ENCODE results near the gene IWS1.
A peak's percentile ranks its signal among the peaks of the same experiment; 100 is the strongest.
"Not testable (repeated sequence)": the region's sequence is repeated elsewhere in the genome, so short reads cannot be mapped to it uniquely, and the experiment has no call there.

IWS1 gene

GRCh38 chr2:127526132-127527000 lies at the start of gene IWS1:
Gene IWS1, minus strand, starts transcription at chr2:127526489. Its CDS starts 281 bp downstream, at chr2:127526208.
- peak; percentile 91 to 92 for ATAC-seq

- ATAC-seq = no peak
Observed at GRCh38 chr2:127575941-127576432, 49.7 kb upstream of the IWS1 start.

- no peak for ATAC-seq
Observed at GRCh38 chr2:127575185-127575765, 49.0 kb upstream of the IWS1 start.

- no peak for ATAC-seq
Observed at GRCh38 chr2:127574656-127575055, 48.4 kb upstream of the IWS1 start.

GRCh38 chr2:127573771-127574170 lies 47.5 kb upstream of the IWS1 start:
- ATAC-seq = no peak

- no peak for ATAC-seq
Observed at GRCh38 chr2:127573298-127573697, 47.0 kb upstream of the IWS1 start.

DNA sequence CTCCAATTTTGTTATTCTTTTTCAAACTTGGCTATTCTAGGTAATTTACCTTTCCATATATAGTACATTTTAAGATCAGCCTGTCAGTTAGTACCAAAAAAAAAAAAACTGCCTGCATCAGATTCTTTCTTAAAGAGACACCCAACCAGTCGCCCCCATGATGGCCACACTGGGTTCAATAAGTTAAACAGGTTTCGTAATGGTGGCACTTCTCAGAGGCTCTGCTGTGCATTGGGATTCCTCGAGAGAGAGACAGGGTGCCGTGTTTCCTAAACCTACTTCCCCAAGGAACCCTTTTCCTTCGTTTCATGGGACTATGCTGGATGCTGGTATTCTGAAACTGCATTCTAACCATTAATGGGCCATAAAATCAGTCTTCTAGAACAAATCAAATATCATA lies 46.6 kb upstream of the IWS1 start:
- no peak for ATAC-seq

DNA sequence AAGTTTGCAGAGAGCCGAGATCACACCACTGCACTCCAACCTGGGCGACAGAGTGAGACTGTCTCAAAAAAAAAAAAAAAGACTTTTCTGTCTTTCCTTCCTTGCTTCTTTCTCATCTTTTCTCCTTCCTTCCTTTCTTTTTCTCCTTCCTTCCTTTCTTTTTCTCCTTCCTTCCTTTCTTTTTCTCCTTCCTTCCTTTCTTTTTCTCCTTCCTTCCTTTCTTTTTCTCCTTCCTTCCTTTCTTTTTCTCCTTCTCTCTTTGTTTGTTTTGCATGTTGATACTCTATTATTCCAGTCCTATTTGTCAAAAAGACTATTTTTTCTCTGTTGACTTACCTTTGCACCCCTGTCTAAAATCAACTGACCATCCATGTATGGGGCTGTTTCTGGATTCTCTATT lies 46.1 kb upstream of the IWS1 start:
- ATAC-seq = not testable (repeated sequence)

DNA sequence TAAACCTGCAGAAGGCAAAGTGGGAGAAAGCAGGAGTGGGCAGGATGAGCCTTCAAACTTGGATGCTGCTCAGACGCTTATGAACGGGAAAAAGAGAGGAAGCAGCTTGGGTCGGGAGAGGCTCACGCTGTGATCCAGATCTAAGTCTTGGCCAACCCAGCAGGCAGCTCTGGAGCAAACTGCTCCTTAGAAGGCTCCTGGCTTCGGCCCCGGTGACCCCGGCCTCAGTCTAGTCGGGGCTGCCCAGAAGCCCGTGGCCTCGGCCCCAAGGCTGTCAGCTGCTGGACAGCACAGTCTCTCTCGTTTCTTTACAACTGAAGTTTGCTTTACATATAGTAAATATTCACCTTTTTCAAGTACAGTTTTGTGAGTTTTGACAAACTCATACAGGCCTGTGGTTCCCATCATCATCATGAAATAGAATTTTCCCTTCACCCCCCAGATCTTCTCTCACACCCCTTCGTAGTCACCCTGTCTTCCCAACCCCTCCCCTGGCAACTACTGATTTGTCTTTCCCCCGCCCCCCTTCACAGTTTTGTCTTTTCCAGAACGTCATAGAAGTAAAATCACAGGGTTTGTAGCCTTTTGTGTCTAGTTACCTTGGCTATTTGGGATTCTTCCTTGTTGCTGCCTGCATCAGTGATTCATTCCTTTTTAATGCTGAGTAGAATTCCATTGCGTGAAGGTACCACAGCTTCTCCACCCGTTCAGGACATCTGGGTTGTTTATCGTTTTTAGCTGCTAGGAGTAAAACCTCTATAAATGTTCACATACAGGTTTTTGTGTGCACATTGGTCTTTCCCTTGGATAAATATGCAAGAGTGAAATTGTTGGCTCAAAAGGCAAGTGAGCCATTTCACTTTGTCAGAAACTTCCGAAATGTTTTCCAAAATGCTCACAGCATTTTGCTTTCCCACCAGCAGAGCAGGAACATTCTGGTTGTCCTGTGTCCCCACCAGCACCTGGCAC lies 44.3 kb upstream of the IWS1 start:
- no peak for ATAC-seq

DNA sequence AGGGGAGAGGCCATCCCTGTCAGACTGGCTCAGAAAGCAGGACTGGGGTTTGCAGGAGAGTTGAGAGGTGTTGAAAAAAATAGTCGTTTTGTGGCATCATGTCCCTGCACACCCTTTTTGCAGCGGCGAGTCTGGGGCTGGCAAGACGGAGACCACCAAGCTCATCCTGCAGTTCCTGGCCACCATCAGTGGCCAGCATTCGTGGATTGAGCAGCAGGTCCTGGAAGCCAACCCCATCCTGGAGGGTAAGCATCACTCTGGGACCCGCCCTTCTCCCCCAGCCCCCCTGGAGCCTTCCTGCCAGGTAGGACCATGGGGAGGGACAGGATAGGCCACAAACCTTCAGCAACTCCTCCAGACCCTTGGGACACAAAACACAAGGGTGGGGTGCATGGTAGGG lies 43.4 kb upstream of the IWS1 start:
- no peak for ATAC-seq

GRCh38 chr2:127568128-127568527 lies 41.8 kb upstream of the IWS1 start:
- no peak for ATAC-seq

GRCh38 chr2:127567351-127567854 lies 41.1 kb upstream of the IWS1 start:
- ATAC-seq = no peak

- ATAC-seq = no peak
Observed at GRCh38 chr2:127566576-127566975, 40.3 kb upstream of the IWS1 start.

DNA sequence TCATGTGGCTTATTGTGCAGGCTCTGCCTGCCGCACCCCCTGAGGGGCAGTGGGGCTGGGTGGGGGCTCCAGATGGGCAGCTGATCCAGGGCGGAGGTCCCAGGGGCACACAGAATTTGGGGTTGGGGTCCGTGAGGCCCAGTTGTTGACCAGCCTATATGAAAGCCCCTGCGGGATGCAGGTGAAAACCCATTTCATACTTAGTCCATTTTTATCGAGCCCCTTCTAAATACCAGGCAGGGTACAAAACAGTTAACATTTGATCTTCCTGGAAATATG lies 39.8 kb upstream of the IWS1 start:
- no peak for ATAC-seq

DNA sequence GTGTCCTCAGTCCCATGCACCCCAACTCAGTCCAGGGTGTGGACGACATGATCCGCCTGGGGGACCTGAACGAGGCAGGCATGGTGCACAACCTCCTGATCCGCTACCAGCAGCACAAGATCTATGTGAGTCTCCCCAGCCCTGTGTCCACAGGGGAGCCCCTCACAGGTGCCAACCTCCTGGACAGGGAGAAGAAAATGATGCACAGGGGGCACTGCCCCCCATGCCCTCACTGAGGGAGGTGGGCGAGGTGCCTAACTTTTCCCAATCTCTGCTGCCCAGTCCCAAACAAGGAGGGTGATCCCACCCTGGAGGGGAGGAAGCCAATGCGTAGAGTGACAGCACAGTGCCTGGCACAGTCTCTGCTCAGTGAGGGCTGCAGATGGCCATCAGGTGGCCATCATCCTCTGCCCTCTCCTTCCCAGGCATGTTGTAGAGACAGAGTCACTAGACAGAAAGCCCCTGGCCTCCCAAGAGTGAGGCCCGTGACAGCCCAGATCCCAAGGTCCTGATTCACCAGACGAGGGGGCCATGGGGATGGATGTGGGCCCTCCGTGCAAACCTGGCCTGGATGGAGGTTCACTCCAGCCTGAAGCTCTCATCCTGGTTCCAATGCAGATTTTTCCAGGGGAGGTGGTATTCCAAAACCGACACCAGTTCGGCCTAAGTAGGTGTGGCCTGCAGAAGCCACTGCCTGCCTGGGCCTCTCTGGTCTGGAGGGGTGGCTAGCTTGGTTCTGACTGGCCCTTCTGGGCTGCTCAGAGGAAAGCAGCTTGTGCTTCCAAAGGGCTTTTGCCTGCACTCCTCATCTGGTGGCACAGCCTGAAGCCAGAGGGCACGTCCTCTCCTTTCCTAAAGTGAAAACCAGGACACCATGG lies 39.2 kb upstream of the IWS1 start:
- no peak for ATAC-seq

DNA sequence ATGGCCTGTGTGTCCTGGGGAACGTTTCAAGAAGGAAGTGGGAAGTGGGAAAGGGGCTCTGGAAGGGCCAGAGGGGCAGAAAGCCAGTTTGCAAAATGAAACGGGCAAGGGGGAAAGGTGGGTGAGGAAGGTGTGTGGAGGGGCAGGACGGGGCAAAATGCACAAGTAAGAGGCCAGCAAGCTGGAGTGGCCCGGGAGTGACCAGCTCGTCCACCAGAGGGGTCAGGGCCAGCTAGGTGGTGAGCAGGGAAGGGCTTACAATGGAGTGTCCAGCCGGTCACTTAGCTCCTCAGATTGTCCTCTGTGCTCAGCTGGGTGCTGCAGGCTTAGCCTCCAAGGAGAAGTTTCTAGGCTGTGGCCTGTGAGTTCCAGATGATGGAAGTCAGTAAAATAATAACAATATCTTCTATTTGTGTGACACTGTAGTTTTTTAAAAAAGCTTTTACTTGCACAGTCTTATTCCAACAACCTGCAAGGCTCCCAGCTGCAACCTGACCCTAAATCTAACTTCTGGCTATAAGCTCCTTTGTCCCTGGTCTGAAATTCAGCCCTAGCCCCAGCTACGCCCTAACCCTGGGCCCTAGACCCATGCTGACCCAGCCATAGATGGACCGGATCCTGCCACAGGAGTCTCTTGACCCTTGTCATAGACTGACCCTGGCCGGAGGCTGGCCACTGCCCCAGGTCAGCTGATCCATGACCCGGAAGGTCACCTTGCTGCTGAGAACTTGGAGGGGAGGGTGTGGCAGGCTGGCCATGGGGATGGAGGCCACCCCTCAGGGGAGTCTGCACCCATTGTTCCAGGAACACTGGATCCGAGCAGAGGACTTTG lies 38.4 kb upstream of the IWS1 start:
- ATAC-seq = no peak

DNA sequence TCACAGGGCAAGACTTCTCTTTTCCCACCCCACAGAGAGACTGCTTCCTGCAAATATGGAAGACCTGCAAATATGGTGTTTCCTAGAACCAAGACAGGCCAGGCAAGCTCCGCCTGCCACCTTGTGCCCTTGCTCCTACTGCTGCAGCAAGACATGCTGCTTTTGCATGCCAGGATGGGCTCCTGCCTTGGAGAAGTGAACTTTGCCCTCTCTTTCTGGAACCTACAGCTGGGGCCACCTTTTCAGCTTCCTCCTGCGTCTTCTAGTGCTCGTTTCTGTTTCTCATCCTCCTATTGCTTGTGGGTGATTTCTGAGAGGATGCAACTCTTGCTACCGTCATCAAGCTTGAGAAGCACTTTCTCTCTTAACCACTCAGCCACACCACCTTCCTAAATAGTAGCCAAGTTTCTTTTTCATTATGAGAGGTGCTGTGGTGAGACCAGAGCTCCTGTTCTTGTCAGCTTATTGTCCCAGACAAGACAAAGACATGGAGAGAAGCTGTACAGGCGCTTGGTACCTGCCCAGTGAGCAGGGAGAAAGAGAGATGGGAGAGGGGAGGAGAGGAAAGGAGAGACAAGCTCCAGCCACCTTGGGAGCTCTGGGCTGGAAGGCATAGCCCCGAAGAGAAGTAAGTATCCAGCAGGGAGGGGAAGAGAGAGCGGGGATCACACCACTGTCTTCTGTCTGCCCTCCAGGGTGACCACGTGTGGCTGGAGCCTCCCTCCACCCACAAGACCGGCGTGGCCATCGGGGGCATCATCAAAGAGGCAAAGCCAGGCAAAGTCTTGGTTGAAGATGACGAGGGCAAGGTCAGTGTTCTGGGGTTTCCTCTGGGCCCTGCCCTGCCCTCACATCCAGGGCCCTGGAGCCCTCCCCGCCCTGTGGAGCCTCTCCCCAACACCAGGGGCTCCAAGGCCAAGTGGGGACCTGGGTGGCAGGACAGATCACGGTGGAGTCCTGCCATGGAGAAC lies 37.5 kb upstream of the IWS1 start:
- ATAC-seq = peak; percentile 53 to 77

DNA sequence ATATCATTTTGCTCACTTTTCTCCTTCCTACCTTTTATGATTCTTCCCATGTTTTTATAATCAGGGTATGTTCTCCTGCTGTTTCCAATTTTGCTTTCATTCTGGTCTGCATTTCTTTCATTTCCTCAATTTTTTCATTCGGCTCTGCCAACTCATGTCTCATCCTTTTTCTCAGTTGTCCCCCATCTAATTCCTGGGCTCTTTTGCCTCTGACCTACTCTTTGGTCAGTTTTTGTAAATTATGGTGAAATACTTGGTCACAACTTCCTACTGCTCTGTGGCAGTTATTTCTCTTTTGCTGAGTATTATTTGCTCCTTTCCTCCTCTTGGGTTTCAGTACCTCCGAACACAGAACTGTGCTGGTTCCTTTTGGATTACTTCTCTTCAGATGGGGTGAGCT lies 36.6 kb upstream of the IWS1 start:
- no peak for ATAC-seq

GRCh38 chr2:127561371-127561770 lies 35.1 kb upstream of the IWS1 start:
- ATAC-seq = no peak

GRCh38 chr2:127560931-127561280 lies 34.6 kb upstream of the IWS1 start:
- no peak for ATAC-seq

Measured in activated CD4-positive, CD25-positive, alpha-beta regulatory T cell treated with anti-CD3 and anti-CD28 coated beads, Interleukin-2, amount 50 U/mL, for 24 hours (primary cell).